NCI-H1417 (cell line): ENCODE results near the gene GSC.
"Not testable (repeated sequence)": the region's sequence is repeated elsewhere in the genome, so short reads cannot be mapped to it uniquely, and the experiment has no call there.

ENCODE experiments used
- DNase-seq, 3 experiments: peaks; one replicate each; lab custom pipeline; 2025; lab: John Stamatoyannopoulos, UW

GSC gene

GRCh38 chr14:94769391-94770250, at the start of gene GSC:
Gene GSC, minus strand, starts transcription at chr14:94770113. Its CDS starts 98 bp downstream, at chr14:94770015.
- DNase-seq = peak in 1 of 3 experiments; percentile 63

GRCh38 chr14:94819531-94819930, 49.6 kb upstream of the GSC start:
- DNase-seq = no peak

- DNase-seq = no peak
These were observed 46.2 kb upstream of the GSC start for GRCh38 chr14:94816113-94816512.

DNA sequence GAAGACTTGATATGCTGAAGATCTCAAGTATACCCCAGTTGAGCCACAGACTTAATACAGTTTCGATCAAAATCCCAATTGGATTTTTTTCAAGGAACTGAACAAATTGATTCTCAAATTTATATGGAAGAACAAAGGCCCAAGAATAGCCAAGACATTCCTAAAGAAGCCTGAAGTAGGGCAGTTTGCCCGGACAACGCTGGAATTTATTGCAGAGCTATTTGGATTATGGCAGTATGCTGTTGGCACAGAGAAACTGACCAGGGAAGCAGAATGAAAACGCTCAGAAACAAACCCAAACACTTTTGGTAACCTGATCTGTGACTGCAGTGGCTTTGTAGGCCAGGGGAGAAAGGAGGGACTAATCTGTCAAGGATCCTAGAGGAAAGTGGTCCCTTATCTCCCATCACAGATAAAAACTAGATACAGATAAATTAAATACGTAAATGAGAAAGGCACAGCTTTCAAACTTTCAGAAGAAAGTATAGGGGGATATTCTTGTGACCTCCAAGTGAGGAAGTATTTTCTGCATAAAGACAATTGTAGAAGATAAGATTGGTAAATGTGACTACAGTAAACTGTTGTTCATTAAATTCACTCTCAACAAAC, 35.9 kb upstream of the GSC start:
- DNase-seq = no peak

- DNase-seq = no peak
These were observed 31.3 kb upstream of the GSC start for GRCh38 chr14:94801225-94801624.

GRCh38 chr14:94800764-94801163, 30.9 kb upstream of the GSC start:
- not testable (repeated sequence) for DNase-seq

- no peak for DNase-seq
These were observed 28.0 kb upstream of the GSC start for GRCh38 chr14:94797887-94798286.

GRCh38 chr14:94796278-94796677, 26.4 kb upstream of the GSC start:
- no peak for DNase-seq

DNA sequence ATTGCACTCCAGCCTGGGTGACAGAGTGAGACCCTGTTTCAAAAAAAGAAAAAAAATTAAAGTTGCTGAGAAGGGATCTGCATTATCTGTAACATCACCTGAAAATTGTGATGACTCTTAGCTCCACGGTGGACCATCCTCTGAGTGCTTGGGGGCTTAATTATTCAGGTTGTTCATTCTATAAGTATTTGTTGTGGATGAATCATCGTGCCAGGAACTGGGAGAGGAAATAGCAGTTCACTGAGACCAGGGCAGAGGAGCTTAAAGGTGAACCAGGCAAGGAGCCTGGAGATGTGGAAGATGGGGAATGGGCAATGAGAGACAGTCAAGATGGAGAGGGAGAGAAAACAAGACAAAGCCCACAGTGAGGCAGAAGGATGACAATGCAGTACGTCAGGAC, 25.5 kb upstream of the GSC start:
- DNase-seq = no peak

DNA sequence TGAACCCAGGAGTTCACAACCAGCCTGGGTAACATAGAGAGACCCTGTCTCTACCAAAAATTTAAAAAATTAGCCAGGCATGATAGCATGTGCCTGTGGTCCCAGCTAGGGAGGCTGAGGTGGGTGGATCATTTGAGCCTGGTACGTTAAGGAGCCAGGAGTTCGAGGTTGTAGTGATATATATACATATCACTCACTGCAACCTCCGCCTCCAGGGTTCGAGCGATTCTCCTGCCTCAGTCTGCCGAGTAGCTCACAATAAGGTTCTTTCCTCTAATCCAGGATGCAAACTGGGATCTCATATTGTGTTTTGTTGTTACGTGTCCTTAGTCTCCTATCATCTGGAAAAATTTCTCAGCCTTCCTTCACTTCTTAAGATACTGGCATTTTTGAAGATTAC, 24.0 kb upstream of the GSC start:
- DNase-seq = no peak

DNA sequence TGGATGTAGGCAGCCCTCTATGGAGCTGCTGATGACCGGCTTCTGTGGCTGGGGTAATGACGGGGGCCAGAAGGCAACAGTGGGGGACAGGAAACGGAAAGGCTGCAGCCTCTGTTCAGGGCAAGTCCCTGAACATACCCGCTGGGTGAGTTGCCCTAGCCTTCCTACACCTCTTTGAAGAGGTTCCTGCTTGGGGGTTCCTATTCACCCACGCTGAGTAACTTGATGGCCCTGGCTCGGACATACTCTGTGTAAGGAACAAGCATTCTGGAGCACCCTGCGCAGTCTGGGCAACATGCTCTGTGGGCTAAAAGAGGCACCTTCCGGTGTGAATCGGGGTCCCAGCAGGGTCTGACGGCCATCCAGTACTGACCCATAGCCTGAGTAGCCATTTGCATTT, 17.7 kb upstream of the GSC start:
- no peak for DNase-seq

GRCh38 chr14:94787092-94787491, 17.2 kb upstream of the GSC start:
- no peak for DNase-seq

GRCh38 chr14:94780536-94781399, 10.9 kb upstream of the GSC start:
- DNase-seq = peak in 1 of 3 experiments; percentile 26

- no peak for DNase-seq
These were observed 9.8 kb upstream of the GSC start for GRCh38 chr14:94779713-94780112.

DNA sequence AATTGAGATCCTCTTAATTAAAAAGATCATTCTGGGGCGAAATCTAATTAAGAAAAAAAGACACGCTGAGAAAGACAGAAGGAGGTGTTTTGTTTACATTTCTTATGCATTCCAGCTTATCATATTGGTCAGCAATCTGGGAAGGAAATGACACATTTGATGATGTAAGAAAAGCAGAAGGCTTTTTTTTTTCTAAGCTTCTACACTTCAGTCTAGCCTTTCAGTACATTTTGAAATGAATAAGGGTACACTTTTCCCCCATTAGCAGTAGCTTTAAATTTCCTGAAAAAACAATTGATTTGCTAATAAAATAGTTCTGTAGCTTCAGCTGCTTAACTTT, 5.9 kb upstream of the GSC start:
- DNase-seq = no peak

GRCh38 chr14:94775091-94775870, 5.4 kb upstream of the GSC start:
- no peak for DNase-seq

DNA sequence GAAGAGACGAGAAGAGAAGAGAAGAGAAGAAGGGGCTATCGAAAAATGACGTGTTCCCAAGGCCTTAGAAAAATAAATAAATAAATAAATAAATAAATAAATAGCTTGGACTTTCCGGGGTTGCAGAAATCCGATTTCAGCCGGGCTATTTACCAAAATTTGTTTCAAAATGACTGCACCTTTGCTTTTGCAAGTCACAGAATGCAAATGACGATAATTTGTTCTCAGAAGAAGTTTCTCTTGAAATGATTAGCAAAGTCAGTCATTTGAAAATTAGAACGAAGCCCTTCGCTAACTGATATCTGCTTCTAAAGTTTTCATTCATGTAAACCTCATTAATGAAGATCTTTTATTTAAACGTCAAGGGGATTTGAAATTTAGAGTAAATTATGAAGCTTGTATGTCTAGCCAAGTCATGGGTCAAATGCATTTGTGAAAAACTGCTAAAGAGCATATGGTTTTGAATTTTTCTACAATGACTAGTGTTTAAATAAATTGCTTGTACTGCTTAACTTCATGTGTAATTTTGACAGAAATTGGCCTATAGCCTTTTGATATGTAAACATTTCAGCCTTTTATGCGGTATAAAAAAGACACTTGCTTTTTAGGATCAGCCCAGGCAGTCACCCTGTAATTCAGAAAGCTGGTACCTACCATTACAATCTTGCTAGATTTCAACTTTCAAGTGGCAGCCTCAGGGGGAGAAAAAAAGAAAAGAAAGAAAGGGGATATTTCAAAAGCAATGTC, 4.6 kb upstream of the GSC start:
- DNase-seq = no peak

DNA sequence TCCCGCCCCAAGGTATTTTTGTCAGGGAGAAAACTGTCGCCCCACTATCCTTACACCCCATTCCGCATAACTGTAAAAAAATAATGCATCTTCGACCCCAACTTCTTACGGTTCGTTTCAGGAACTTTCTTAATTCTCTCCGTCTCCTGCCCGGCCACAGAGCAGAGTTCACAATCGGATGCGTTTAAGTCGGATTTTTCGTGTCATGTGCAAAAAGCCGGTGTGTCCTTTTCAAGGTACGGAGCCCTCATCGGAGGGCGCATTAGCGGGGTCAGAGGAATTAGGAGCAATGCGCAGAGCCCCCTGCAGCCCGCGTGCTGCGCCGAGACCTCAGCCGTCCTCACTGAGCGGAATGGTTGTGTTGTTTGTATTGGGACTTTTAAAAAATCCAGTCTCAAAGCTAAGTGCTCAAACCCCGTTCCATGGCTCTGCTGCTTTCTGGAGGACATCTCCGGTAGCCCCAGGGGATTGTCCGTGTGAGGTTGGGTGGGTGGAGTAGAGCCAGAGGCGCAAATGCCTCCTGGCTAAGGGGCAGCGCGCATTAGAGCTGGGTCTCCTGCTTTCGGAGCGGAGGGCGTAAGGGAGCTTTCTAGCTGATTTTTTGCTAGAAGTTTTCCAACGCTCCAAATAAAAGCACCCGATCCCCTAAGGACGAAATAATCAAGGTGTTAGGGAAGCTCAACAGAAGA, 3.9 kb upstream of the GSC start:
- DNase-seq = no peak

- DNase-seq = no peak
These were observed 3.2 kb upstream of the GSC start for GRCh38 chr14:94773061-94773648.

DNA sequence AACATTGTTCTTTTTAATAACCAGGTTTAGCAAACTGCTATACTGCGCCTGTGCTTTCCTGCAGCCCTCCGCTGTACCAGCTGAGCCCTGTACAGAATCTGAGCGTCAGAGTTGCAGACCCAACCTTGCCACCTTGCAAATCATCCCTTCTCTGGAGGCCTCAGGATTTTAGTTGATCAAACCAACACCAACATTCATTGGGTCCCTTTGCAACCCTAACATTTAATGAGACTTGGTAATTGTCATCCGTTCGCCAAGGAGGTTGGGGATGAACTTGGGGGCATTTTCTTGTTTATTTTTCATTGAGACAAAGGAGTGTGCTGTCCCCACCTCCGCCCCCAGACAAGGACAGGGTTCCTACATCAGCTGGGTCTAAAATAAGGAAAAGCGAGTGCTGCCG, 2.6 kb upstream of the GSC start:
- DNase-seq = no peak
